Measurements from ENCODE around the gene FAM228B. TPM values are rescaled to one million over a fixed set of nuclear protein-coding genes. Genes with fewer than 3 reads are reported as not detected.

Gene FAM228B
- total and polyA plus RNA-seq, 9 of the 15 experiments (the other 6 are each of a cell fraction or from before 2014, with no cell fraction given): 1.1 to 3.7 (median 2.6) TPM

DNA sequence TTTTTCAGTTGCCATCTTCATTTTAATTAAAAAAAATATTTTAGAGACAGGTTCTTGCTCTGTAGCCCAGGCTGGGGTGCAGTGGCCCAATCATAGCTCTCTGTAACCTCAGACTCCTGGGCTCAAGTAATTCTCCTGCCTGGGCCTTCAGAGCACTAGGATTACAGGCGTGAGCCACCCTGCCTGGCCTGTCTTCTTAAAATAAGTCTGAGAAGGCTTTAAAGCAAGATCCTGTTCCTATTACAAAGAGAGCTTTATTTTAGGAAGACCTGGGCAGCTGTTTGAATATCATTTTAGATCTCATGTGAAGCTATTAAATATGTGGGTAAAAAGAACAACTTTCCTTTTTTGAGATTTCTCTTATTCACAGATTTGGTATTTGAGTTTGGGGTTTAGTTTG, 53.1 kb downstream of the FAM228B start:
- Histone ChIP-seq H3K9ac (ENCODE audit: insufficient read depth in 1 of 2, low read depth in 2 of 2, low read length in 2 of 2) (no peak overlapping the region), H3K4me2 (ENCODE audit: insufficient read depth, low read length) (no peak overlapping the region), H3K9me1 (ENCODE audit: control insufficient read depth, insufficient read depth, low read length) (no peaks in the 10 kb centered on the region), H3K9me3 (replicated peaks; ENCODE audit: control insufficient read depth, insufficient read depth, low read depth, low read length) (no peaks in the 10 kb centered on the region), H2AFZ (ENCODE audit: low read depth, low read length) (no peak overlapping the region), H3K27me3 (ENCODE audit: control insufficient read depth in 2 of 2, insufficient read depth in 2 of 2, low read length in 2 of 2) (peaks cover 4 to 10% of the 10 kb centered on the region in 2 experiments; a peak in 4 of 5 replicates), H3K36me3 (ENCODE audit: control insufficient read depth, insufficient read depth, low read length) (no peaks in the 10 kb centered on the region), H3K27ac (ENCODE audit: extremely low read depth, low read depth, low read length) (no peak overlapping the region), H3K4me3 (no peak overlapping the region), H4K20me1 (replicated peaks; ENCODE audit: control insufficient read depth, insufficient read depth, low read length) (no peaks in the 10 kb centered on the region), H3K4me1 (replicated peaks in 1 of 2; ENCODE audit: control insufficient read depth in 2 of 2, insufficient read depth in 2 of 2, low read length in 2 of 2) (peaks cover 0 to 7% of the 10 kb centered on the region in 2 experiments; a peak in 1 of 5 replicates), H3K79me2 (ENCODE audit: control insufficient read depth, insufficient read depth, low read length) (no peaks in the 10 kb centered on the region)
- TF ChIP-seq TAF9B (IDR thresholded peaks at IDR 0.05; ENCODE audit: partially characterized antibody): no peak
- intact Hi-C loops (cut with micrococcal nuclease): no loop called here
- ChIA-PET POLR2A (no interaction called here), CTCF (ENCODE audit: low intra/inter-chr PET ratio) (no interaction called here)
- in situ Hi-C loops (cut with MboI): no loop called here
- no peak for FAIRE-seq
- BruUV-seq (replicated peaks): no TSS peak
- no peak for ATAC-seq
- no peak for DNase-seq (ENCODE audit: extremely low read depth in 1 of 4, low spot score in 3 of 4)
- WGBS (ENCODE audit: insufficient coverage, low coverage, missing lambda C conversion rate): 33% methylated on average over 1 of the region's 1 CpG

DNA sequence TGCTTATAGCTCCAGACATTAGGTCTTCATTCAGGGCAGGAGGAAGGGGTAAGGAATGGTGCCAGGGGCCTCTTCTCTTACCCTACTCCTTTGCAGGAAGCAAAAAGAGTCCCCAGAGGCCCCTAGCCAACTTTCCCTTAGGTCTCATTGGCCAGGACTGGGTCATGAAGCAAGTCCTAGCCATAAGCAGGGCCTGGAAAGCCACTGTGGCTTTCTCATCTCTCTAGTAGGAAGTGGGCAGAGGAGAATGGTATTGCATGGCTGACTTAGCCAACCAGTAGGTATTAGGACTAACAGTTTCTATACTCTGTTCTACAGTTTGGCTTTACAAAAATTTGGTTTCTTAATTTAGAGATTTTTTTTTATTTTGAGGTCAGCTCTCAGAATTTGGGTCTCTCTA, 56.4 kb downstream of the FAM228B start:
- ChIA-PET POLR2A (interaction anchor here (1.2 kb wide), 1 partner anchor 12 kb away, joined by 4 read pairs; no protein-coding TSS in a partner anchor), CTCF (ENCODE audit: low intra/inter-chr PET ratio) (no interaction called here)
- H3K27ac ChIP-seq (ENCODE audit: extremely low read depth, low read depth, low read length): no peak overlapping the region
- H3K9me3 ChIP-seq (replicated peaks; ENCODE audit: control insufficient read depth, insufficient read depth, low read depth, low read length): no peaks in the 10 kb centered on the region
- no peak overlapping the region for H3K9ac ChIP-seq (ENCODE audit: insufficient read depth in 1 of 2, low read depth in 2 of 2, low read length in 2 of 2)
- 0 out of 5 replicates have a peak, but pooled peaks cover 0 to 3% of the 10 kb centered on the region in 2 experiments for H3K27me3 ChIP-seq (ENCODE audit: control insufficient read depth in 2 of 2, insufficient read depth in 2 of 2, low read length in 2 of 2)
- H3K4me3 ChIP-seq: no peak overlapping the region
- FAIRE-seq (no peak), DNase-seq (ENCODE audit: extremely low read depth in 1 of 4, low spot score in 3 of 4) (no peak), ATAC-seq (no peak)
- no TSS peak for BruUV-seq (replicated peaks)
- intact Hi-C loops (cut with micrococcal nuclease): no loop called here
- H3K9me1 ChIP-seq (ENCODE audit: control insufficient read depth, insufficient read depth, low read length): no peaks in the 10 kb centered on the region
- no peaks in the 10 kb centered on the region for H4K20me1 ChIP-seq (replicated peaks; ENCODE audit: control insufficient read depth, insufficient read depth, low read length)
- peaks cover 7 to 11% of the 10 kb centered on the region in 2 experiments; a peak in 4 of 5 replicates for H3K4me1 ChIP-seq (replicated peaks in 1 of 2; ENCODE audit: control insufficient read depth in 2 of 2, insufficient read depth in 2 of 2, low read length in 2 of 2)
- TF ChIP-seq ZNF668 (CRISPR knock-in tag; IDR thresholded peaks at IDR 0.05) (no peak), TOE1 (IDR thresholded peaks at IDR 0.05; ENCODE audit: borderline replicate concordance) (no peak), TOE1 (CRISPR knock-in tag; IDR thresholded peaks at IDR 0.05; ENCODE audit: borderline replicate concordance, low read depth) (no peak), ZNF263 (CRISPR knock-in tag; IDR thresholded peaks at IDR 0.05; ENCODE audit: borderline replicate concordance) (no peak), ZNF589 (CRISPR knock-in tag; IDR thresholded peaks at IDR 0.05; ENCODE audit: low read depth) (no peak)
- TF ChIP-seq, protein P1, sequence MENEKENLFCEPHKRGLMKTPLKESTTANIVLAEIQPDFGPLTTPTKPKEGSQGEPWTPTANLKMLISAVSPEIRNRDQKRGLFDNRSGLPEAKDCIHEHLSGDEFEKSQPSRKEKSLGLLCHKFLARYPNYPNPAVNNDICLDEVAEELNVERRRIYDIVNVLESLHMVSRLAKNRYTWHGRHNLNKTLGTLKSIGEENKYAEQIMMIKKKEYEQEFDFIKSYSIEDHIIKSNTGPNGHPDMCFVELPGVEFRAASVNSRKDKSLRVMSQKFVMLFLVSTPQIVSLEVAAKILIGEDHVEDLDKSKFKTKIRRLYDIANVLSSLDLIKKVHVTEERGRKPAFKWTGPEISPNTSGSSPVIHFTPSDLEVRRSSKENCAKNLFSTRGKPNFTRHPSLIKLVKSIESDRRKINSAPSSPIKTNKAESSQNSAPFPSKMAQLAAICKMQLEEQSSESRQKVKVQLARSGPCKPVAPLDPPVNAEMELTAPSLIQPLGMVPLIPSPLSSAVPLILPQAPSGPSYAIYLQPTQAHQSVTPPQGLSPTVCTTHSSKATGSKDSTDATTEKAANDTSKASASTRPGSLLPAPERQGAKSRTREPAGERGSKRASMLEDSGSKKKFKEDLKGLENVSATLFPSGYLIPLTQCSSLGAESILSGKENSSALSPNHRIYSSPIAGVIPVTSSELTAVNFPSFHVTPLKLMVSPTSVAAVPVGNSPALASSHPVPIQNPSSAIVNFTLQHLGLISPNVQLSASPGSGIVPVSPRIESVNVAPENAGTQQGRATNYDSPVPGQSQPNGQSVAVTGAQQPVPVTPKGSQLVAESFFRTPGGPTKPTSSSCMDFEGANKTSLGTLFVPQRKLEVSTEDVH (IDR thresholded peaks at IDR 0.05; ENCODE audit: low read depth, partially characterized antibody): no peak
- no peak overlapping the region for H3K4me2 ChIP-seq (ENCODE audit: insufficient read depth, low read length)
- no peaks in the 10 kb centered on the region for H3K79me2 ChIP-seq (ENCODE audit: control insufficient read depth, insufficient read depth, low read length)
- no peak overlapping the region for H2AFZ ChIP-seq (ENCODE audit: low read depth, low read length)
- no peaks in the 10 kb centered on the region for H3K36me3 ChIP-seq (ENCODE audit: control insufficient read depth, insufficient read depth, low read length)
- in situ Hi-C loops (cut with MboI): no loop called here
